ENCODE measurements around the gene MPZL3.
"Not testable (repeated sequence)": the region's sequence is repeated elsewhere in the genome, so short reads cannot be mapped to it uniquely, and the experiment has no call there.

Gene MPZL3

GRCh38 chr11:118184784-118185579 lies 67.2 kb downstream of the MPZL3 start:
- TF ChIP-seq ZNF274 (IDR thresholded peaks at IDR 0.05; ENCODE audit: low read depth, low read length), result no peak
- TF ChIP-seq YY1 (IDR thresholded peaks at IDR 0.05; ENCODE audit: insufficient read depth, insufficient read length), result no peak
- TF ChIP-seq SUZ12 (IDR thresholded peaks at IDR 0.05; ENCODE audit: extremely low read depth, insufficient read depth, insufficient read length), result no peak
- no peak for DNase-seq (ENCODE audit: low read depth, low spot score)
- Histone ChIP-seq H3K36me3 (ENCODE audit: insufficient read depth, insufficient read length, low read length) (no peaks in the 10 kb centered on the region), H3K27me3 (ENCODE audit: insufficient read depth, insufficient read length) (no peaks in the 10 kb centered on the region), H3K9ac (ENCODE audit: insufficient read length, low read depth) (no peak overlapping the region), H3K4me1 (ENCODE audit: insufficient read depth, insufficient read length) (peaks cover 3% of the 10 kb centered on the region), H3K4me3 (ENCODE audit: insufficient read length, low read depth) (no peak overlapping the region), H3K9me3 (ENCODE audit: insufficient read depth, low read length) (no peaks in the 10 kb centered on the region)

- not testable (repeated sequence) for DNase-seq (ENCODE audit: low read depth, low spot score); H3K27me3 ChIP-seq (ENCODE audit: insufficient read depth, insufficient read length); H3K4me1 ChIP-seq (ENCODE audit: insufficient read depth, insufficient read length); H3K4me3 ChIP-seq (ENCODE audit: insufficient read length, low read depth); H3K9ac ChIP-seq (ENCODE audit: insufficient read length, low read depth); H3K36me3 ChIP-seq (ENCODE audit: insufficient read depth, insufficient read length, low read length); H3K9me3 ChIP-seq (ENCODE audit: insufficient read depth, low read length)
Observed at GRCh38 chr11:118183691-118184090, 68.5 kb downstream of the MPZL3 start.

GRCh38 chr11:118180300-118180703 lies 71.9 kb downstream of the MPZL3 start:
- no peak for TF ChIP-seq YY1 (IDR thresholded peaks at IDR 0.05; ENCODE audit: insufficient read depth, insufficient read length)
- no peak for TF ChIP-seq SUZ12 (IDR thresholded peaks at IDR 0.05; ENCODE audit: extremely low read depth, insufficient read depth, insufficient read length)
- no peak for TF ChIP-seq ZNF274 (IDR thresholded peaks at IDR 0.05; ENCODE audit: low read depth, low read length)
- H3K36me3 ChIP-seq (ENCODE audit: insufficient read depth, insufficient read length, low read length), result no peaks in the 10 kb centered on the region
- peak; percentile 58 for DNase-seq (ENCODE audit: low read depth, low spot score)
- no peaks in the 10 kb centered on the region for H3K9me3 ChIP-seq (ENCODE audit: insufficient read depth, low read length)
- no peaks in the 10 kb centered on the region for H3K27me3 ChIP-seq (ENCODE audit: insufficient read depth, insufficient read length)
- peak overlapping the region; percentile 16 for H3K9ac ChIP-seq (ENCODE audit: insufficient read length, low read depth)
- H3K4me3 ChIP-seq (ENCODE audit: insufficient read length, low read depth), result peak overlapping the region; percentile 24
- peaks cover 7% of the 10 kb centered on the region for H3K4me1 ChIP-seq (ENCODE audit: insufficient read depth, insufficient read length)

- Histone ChIP-seq H3K36me3 (ENCODE audit: insufficient read depth, insufficient read length, low read length) (no peaks in the 10 kb centered on the region), H3K9ac (ENCODE audit: insufficient read length, low read depth) (no peak overlapping the region), H3K27me3 (ENCODE audit: insufficient read depth, insufficient read length) (peaks cover 10% of the 10 kb centered on the region), H3K9me3 (ENCODE audit: insufficient read depth, low read length) (no peaks in the 10 kb centered on the region), H3K4me3 (ENCODE audit: insufficient read length, low read depth) (no peak overlapping the region), H3K4me1 (ENCODE audit: insufficient read depth, insufficient read length) (peaks cover 9% of the 10 kb centered on the region)
- no peak for DNase-seq (ENCODE audit: low read depth, low spot score)
- TF ChIP-seq SUZ12 (IDR thresholded peaks at IDR 0.05; ENCODE audit: extremely low read depth, insufficient read depth, insufficient read length), result no peak
Observed at GRCh38 chr11:118176778-118177134, 75.4 kb downstream of the MPZL3 start.

Data from NT2/D1 (cell line).